ENCODE measurements around the gene ZNF420.

DNA sequence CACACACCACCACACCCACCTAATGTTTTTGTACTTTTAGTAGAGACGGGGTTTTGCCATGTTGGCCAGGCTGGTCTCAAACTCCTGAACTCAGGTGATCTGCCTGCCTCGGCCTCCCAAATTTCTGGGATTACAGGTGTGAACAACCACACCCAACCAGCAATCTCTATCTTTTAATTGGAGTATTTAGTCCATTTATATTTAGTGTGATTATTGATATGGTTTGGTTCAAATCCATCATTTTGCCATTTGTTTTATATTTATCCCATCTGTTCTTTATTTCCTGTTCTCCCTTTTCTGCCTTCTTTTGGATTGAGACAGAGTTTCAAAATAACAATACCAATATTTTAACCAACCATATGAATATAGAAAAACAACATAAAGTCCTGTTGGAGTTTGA is 4.1 kb downstream of the ZNF420 start:
- TF ChIP-seq, protein P1, sequence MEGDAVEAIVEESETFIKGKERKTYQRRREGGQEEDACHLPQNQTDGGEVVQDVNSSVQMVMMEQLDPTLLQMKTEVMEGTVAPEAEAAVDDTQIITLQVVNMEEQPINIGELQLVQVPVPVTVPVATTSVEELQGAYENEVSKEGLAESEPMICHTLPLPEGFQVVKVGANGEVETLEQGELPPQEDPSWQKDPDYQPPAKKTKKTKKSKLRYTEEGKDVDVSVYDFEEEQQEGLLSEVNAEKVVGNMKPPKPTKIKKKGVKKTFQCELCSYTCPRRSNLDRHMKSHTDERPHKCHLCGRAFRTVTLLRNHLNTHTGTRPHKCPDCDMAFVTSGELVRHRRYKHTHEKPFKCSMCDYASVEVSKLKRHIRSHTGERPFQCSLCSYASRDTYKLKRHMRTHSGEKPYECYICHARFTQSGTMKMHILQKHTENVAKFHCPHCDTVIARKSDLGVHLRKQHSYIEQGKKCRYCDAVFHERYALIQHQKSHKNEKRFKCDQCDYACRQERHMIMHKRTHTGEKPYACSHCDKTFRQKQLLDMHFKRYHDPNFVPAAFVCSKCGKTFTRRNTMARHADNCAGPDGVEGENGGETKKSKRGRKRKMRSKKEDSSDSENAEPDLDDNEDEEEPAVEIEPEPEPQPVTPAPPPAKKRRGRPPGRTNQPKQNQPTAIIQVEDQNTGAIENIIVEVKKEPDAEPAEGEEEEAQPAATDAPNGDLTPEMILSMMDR (tag by site-specific recombination; IDR thresholded peaks at IDR 0.05) = no peak
- TF ChIP-seq, protein P2, sequence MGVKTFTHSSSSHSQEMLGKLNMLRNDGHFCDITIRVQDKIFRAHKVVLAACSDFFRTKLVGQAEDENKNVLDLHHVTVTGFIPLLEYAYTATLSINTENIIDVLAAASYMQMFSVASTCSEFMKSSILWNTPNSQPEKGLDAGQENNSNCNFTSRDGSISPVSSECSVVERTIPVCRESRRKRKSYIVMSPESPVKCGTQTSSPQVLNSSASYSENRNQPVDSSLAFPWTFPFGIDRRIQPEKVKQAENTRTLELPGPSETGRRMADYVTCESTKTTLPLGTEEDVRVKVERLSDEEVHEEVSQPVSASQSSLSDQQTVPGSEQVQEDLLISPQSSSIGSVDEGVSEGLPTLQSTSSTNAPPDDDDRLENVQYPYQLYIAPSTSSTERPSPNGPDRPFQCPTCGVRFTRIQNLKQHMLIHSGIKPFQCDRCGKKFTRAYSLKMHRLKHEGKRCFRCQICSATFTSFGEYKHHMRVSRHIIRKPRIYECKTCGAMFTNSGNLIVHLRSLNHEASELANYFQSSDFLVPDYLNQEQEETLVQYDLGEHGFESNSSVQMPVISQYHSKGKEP (tag by site-specific recombination; IDR thresholded peaks at IDR 0.05) = no peak
- no peak for TF ChIP-seq ZNF133 (tag by site-specific recombination; IDR thresholded peaks at IDR 0.05)
